Mononuclear cell (primary cell): Measurements from ENCODE around the gene RBM33. TPM values are rescaled to one million over a fixed set of nuclear protein-coding genes. Genes with fewer than 3 reads are reported as not detected.

Source experiments
- H3K27me3 ChIP-seq: 2 replicates; pipeline ENCODE4 v1.6.0; 2011; ENCODE audit warnings: low read length, control low read depth; ENCODE audit not compliant: insufficient read depth
- H3K4me1 ChIP-seq: 2 replicates; pipeline ENCODE4 v1.5.1; 2011; ENCODE audit warnings: mild to moderate bottlenecking, low read length, control low read depth; ENCODE audit not compliant: insufficient read depth
- H3K4me3 ChIP-seq: 2 replicates; pipeline ENCODE4 v1.5.1; 2011; ENCODE audit warnings: mild to moderate bottlenecking, low read length, moderate library complexity
- H3K9me3 ChIP-seq: 2 replicates; pipeline ENCODE4 v1.5.1; 2011; ENCODE audit warnings: low read depth, mild to moderate bottlenecking, control low read depth, low read length
- total RNA-seq: library from RNA; depleted of rRNA; stranded (reverse); fragments of >200 nt; gene quantifications from one replicate; pipeline ENCODE4 v1.2.3, GENCODE V29; 2012

The RBM33 gene
- total RNA-seq, 1 donor, result 100 TPM

DNA sequence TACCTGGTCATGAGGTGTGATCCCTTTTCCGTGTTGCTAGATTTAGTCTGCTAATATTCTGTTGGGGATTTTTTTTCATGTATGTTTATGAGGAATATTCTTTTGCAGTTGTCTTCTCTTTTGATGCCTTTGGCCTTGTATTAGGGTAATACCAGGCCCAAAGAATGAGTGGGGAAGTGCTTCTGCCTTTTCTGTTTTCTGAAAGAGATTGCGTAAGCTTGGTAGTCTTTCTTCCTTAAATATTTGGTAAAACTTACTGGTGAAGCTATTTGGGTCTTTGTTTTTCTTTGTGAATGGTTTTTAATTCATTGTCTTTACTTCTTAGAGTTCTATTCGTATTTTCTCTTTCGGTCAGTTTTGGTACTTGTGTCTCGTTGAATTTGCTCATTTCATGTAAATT is 116.7 kb downstream of the RBM33 start:
- Histone ChIP-seq H3K27me3 (no peaks in the 10 kb centered on the region), H3K9me3 (no peaks in the 10 kb centered on the region), H3K4me3 (no peak overlapping the region), H3K4me1 (peaks cover 55% of the 10 kb centered on the region)

DNA sequence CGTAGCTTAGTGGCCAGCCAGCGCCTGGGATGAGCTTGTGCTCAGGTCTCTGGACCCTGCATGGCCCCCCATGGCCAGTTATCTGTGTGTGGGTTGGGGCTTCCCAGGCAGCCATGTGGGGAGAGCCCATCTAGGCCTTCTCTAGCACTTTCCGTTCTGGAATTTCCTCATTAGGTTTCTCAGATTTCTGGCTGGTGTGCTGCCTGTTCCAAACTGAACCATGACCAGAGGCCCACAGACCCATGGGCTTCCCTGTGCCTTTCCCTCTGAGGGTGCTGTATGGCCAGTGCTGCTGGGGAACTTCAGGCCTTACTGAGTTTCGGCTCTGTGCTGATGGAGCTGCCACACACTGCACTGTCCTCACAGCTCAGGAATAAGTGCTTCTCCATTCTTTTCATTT is 117.6 kb downstream of the RBM33 start:
- H3K4me1 ChIP-seq, result peaks cover 48% of the 10 kb centered on the region
- H3K4me3 ChIP-seq, result no peak overlapping the region
- H3K9me3 ChIP-seq, result no peaks in the 10 kb centered on the region
- no peaks in the 10 kb centered on the region for H3K27me3 ChIP-seq

DNA sequence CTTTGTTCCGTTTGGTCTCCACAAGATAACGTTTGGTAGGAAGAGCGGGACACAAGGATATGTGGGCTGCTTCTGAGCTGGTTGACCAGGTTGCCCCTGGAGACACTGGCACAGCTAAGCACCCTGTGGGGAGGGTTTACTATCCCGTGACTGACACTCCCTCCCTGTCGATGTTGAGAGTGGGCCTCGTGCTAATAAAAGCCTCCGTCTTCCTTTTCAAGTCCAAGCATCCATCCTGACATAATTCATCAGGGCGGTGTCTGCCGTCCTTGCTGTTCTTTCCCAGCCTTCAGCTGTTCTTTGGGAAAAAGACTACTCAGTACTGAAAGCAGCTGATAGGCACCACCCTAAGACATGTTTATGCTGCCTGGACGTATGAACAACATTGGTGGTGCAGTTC is 118.2 kb downstream of the RBM33 start:
- H3K27me3 ChIP-seq, result no peaks in the 10 kb centered on the region
- no peaks in the 10 kb centered on the region for H3K9me3 ChIP-seq
- H3K4me1 ChIP-seq, result peaks cover 47% of the 10 kb centered on the region
- H3K4me3 ChIP-seq, result no peak overlapping the region

DNA sequence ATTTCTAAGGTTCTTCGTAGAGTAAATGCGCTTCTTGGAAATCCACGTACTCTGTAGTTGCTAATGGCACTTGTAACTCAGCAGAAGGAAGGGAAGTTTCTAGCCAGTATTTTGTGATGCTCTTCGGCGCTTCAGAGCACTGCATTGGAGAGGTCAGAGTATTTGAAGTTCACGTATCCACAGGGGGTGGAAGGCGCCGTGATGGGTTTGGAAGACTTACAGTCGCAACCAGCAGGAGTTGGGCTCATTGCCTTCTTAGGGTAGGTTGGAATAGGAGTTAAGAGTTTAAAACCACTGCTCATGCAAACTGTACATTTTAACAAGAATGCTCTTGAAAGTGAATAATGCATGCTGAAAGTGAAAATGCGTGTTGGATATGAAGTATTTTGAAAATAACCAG is 118.7 kb downstream of the RBM33 start:
- H3K4me3 ChIP-seq, result no peak overlapping the region
- H3K9me3 ChIP-seq, result no peaks in the 10 kb centered on the region
- H3K27me3 ChIP-seq, result no peaks in the 10 kb centered on the region
- H3K4me1 ChIP-seq, result peaks cover 47% of the 10 kb centered on the region

DNA sequence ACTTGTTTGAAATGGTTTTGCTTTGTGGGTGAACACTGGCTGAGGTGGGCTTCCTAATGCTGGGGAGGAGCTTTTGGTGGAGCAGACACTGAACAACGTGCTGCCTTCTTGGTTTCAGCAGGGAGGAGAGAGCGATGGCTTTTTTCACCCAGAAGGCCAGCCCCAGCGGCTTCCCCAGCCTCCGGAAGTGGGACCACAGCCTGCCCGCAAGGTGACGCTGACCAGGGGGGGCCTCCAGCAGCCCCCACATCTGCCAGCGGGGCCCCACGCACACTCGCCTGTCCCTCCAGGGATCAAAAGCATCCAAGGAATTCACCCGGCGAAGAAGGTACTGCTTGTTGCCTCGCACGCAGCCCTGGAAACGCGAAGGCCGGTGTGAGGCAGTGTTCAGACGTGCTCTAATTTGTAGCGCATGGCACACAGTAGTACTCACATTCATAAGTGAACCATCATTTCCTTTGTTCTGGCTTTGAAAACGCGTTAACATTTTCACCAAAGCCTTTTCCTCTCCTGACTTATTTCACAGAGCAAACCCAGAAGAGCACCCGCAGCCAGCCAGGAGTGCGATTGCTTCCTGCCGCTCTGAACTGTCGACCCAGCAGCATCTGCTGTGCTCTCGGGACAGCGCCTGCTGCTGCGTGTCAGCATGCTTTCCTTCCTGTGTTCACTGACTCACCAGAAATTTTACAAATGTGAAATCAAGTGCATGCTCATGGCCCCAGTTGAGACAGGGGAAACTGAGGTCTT is 119.4 kb downstream of the RBM33 start:
- Histone ChIP-seq H3K27me3 (no peaks in the 10 kb centered on the region), H3K4me3 (no peak overlapping the region), H3K4me1 (peaks cover 47% of the 10 kb centered on the region), H3K9me3 (no peaks in the 10 kb centered on the region)

DNA sequence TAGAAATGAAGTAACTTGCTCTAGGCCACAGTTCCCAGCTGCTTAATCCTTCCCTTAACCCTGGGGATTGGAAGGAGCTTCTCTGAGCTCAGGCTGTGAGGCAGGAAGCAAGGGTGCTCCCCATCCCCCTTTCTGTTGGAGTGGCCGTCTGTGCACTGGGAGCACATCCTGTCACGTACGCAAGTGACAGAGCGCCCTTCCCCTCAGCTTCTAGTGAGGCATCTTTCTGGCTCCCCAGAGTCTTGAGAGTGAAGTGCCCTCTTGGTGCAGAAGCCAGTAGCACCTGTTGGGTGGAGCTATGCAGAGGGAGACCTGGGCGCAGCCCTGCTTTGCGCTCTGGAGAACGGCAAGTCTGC is 120.0 kb downstream of the RBM33 start:
- no peaks in the 10 kb centered on the region for H3K27me3 ChIP-seq

DNA sequence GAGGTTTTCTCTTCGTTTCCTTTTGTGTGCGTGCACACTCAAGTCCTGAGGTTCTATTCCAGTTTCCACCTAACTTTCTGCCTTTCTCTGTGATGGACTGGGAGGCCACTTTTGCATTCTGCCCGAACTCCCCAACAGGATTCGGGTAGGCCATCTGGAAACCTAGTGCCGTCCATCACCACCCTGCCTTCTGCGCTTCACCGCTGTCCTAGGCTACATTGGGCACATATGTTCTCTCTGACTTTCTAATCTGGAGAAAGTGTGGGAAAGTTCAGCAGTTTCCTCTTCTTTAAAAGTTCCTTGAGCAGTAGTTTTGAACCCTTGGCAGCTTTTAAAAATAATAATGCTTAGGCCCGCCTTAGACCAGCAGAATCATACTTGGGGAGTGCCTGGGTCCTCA is 121.0 kb downstream of the RBM33 start:
- Histone ChIP-seq H3K9me3 (no peaks in the 10 kb centered on the region), H3K27me3 (no peaks in the 10 kb centered on the region), H3K4me3 (no peak overlapping the region), H3K4me1 (peaks cover 43% of the 10 kb centered on the region)

More for the DNA sequence above, 120.0 kb downstream of the RBM33 start:
- no peaks in the 10 kb centered on the region for H3K9me3 ChIP-seq
- H3K4me1 ChIP-seq, result peaks cover 47% of the 10 kb centered on the region
- no peak overlapping the region for H3K4me3 ChIP-seq

DNA sequence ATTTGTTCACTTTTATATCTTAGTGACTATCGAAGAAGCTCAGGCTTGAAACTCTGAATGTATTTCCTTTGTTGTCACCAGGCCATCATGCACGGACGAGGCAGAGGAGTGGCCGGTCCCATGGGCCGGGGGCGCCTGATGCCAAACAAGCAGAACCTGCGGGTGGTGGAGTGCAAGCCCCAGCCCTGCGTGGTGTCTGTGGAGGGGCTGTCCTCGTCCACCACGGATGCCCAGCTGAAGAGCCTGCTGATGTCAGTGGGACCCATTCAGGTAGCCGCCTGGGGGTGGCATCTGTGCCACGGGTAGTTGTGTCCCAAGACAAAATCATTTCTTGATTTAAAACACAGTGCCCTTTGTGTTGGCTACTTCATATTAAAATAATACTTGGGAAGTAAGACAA is 121.9 kb downstream of the RBM33 start:
- Histone ChIP-seq H3K4me3 (no peak overlapping the region), H3K27me3 (no peaks in the 10 kb centered on the region), H3K9me3 (no peaks in the 10 kb centered on the region), H3K4me1 (peaks cover 34% of the 10 kb centered on the region)

DNA sequence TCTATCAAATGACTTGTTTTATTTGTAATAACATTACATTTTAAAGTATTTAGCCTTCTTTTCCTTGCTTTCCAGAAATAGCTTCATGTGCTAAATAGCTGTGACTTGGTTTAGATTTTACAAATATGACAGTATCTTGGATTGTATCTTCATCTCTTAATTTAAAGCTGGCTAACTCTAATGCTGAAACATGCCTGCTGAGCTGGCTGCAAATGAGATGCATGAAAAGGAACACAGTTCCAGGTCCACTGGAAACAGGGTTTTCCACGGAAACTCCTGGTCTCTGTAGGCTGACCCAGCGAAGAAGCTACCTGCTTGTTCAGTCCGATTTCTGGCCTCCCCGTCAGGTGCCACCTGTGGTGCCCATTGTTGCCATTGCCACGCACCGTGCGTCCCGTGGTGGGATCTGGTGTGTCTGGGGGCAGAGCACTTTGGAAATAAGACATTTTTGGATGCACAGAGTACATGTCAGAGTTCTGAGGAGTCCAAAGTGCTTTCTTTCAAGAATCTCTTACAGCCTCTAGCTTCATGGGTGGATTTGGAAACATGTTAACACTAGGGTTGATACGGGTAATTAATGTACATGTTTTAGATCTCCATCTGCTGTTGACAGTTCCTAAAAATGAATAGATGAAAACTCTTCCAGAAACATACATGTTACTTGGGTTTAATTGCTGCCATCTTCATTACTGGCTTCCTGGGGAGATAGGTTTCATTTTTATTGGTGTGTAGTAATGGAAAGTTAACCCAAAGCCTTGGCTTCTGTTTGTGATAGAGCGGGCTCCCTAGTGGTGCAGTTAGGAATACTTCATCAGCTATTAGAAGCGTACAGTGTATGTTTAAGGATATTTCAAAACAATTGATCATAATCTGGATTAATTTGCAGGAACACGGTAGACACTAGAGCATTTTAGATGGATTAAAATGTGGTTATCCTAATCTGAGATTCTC is 122.8 kb downstream of the RBM33 start:
- no peaks in the 10 kb centered on the region for H3K27me3 ChIP-seq
- no peaks in the 10 kb centered on the region for H3K9me3 ChIP-seq
- no peak overlapping the region for H3K4me3 ChIP-seq
- peaks cover 26% of the 10 kb centered on the region for H3K4me1 ChIP-seq

DNA sequence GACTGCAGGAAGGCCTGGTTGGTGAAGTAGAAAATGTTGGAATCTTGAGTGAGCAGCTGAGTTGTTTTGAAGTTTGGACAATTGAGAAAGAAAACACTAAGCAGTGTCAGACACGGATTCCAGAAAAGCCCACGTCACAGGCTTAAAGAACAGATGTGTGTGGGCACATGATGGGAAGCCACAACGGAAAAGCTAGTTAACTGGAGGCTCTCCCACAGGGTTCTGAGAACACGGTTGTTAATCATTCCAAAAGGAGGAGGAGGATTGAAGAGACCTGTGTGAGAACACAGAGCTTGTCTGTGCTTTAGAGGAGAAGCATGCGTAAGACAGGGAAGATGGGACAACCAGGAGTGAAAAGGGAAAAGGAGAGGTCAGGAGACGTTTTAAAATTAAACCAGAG is 125.2 kb downstream of the RBM33 start:
- Histone ChIP-seq H3K9me3 (no peaks in the 10 kb centered on the region), H3K4me1 (peaks cover 1% of the 10 kb centered on the region)

DNA sequence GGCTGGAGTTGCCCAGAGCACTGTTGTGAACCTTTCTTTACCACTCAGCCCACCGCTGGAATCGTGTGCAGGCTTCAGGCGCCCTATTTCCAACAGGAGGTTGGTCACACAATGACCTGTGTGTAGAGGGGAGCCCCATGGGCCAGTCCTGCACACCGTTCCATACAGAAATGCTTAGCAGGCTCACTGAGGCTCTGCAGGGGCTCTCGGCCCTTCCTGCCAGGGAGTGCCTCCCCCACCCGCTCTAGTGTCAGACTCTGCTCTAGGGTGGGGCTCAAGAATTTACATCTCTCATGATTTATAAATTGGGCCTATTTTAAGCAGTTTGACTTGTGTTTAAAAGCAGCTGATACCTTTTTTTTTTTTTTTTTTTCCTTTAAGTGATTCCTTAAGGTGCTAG is 125.8 kb downstream of the RBM33 start:
- Histone ChIP-seq H3K4me3 (no peak overlapping the region), H3K4me1 (no peaks in the 10 kb centered on the region), H3K9me3 (no peaks in the 10 kb centered on the region), H3K27me3 (no peaks in the 10 kb centered on the region)

More for the DNA sequence above, 125.2 kb downstream of the RBM33 start:
- no peaks in the 10 kb centered on the region for H3K27me3 ChIP-seq
- no peak overlapping the region for H3K4me3 ChIP-seq

DNA sequence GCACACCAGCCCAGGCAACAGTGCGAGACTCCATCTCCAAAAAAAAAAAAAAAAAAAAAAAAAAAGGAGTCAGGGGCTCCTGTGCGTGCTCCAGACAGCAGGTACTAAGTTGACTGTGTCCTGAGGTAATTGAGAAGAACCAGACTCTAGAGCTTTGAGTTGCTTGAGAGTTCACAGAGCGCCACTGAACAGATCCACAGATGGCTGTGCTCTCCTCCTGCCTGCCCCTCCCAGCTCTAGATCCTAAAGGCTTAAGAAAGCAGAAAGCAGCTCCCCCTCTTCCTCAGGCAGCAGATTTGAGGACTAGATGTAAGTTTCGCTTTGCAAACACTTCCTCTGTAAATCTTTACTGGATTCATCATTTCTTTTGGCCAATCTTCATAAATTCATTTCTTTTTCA is 129.1 kb downstream of the RBM33 start:
- H3K27me3 ChIP-seq, result no peaks in the 10 kb centered on the region
- H3K9me3 ChIP-seq, result no peaks in the 10 kb centered on the region
- no peak overlapping the region for H3K4me3 ChIP-seq
- H3K4me1 ChIP-seq, result no peaks in the 10 kb centered on the region

DNA sequence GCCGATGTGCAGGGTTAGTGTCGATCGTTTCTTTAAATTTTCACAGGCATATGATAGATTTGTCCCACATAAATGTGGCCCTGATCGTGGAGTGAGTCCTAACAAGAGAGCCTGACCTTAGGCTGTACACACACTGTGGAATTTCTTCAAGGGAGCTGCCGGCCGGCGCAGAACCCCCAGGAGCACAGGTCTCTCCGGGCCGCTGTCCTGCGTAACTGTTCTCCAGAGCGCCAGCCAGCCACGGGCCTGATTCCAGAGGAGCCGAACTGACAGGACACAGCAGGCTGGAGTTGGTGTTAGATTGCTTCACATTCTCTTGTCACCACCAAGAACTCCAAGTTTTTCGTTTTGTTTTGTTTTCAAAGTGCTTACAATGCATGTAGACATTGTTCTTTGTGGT is 130.5 kb downstream of the RBM33 start:
- Histone ChIP-seq H3K27me3 (no peaks in the 10 kb centered on the region), H3K9me3 (no peaks in the 10 kb centered on the region), H3K4me1 (no peaks in the 10 kb centered on the region), H3K4me3 (no peak overlapping the region)

DNA sequence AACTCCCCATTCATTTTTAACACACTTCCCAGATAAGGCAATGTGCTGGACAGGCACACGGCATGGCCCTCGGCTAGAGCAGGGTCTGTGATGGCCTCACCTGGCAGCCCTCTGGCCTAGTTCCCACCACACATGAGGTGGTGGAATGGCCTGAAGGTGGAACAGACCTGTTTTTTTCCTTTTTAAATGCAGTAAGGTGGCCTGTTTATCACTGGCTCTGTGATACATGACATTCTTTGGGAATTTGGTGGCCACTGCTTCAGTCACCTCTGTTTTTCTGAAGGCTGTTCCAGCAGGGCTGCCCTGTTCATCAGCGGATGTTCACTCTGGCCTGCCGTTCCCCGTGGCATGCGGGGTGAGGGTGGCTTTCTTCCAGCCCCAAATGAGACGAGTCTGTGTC is 131.2 kb downstream of the RBM33 start:
- Histone ChIP-seq H3K27me3 (no peaks in the 10 kb centered on the region), H3K4me3 (no peak overlapping the region), H3K4me1 (no peaks in the 10 kb centered on the region), H3K9me3 (no peaks in the 10 kb centered on the region)

DNA sequence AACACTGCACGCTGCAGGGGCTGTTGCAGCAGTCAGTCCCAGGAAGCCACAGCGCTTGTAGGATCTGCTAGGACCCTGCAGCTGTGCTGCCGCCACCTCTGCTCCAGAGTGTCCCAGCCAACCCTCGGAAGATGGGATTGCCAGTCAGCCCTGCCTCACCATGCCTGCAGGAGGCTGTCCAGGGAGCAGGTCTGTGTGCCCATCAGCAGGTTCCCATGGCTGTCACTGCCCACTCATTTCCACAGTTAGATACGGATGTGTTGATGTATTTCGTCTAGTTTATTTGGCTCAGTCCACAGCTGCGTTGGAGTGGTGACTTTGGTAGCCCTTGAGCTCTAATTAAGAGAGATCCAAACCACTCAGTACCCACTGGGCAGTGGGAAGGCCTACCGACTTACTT is 132.1 kb downstream of the RBM33 start:
- Histone ChIP-seq H3K27me3 (no peaks in the 10 kb centered on the region), H3K4me3 (no peak overlapping the region), H3K4me1 (no peaks in the 10 kb centered on the region), H3K9me3 (no peaks in the 10 kb centered on the region)
